Gastroesophageal sphincter (tissue), 3 donors: Measurements from ENCODE around the gene ATP2C2.

Experiments
- CTCF ChIP-seq, 4 experiments: fragments of 200-600 bp in 2 of 4; fragments of 450-650 bp in 2 of 4; sonication (generic) in 1 of 4; IDR thresholded peaks; one replicate each; pipeline ENCODE4 v1.5.1; 2017 to 2019; ENCODE audit warnings: antibody characterized with exemption in 4 of 4, mild to moderate bottlenecking in 2 of 4, moderate library complexity in 2 of 4
- POLR2A ChIP-seq, 2 donors: fragments of 450-650 bp; IDR thresholded peaks; one replicate each; pipeline ENCODE4 v1.6.1; 2017; ENCODE audit warnings: antibody characterized with exemption in 2 of 2, mild to moderate bottlenecking in 2 of 2, moderate library complexity in 1 of 2
- POLR2AphosphoS5 ChIP-seq: sonication (generic); formaldehyde crosslinking; IDR thresholded peaks from one replicate; pipeline ENCODE4 v1.6.1; 2017; ENCODE audit warnings: antibody characterized with exemption

GRCh38 chr16:84367297-84367680, 1.0 kb upstream of the ATP2C2 start:
- TF ChIP-seq POLR2A (IDR thresholded peaks at IDR 0.05) (no peak), CTCF (IDR thresholded peaks at IDR 0.05) (no peak), POLR2AphosphoS5 (no peak)
